Measurements from ENCODE around the gene L3MBTL4.

Gene L3MBTL4

DNA sequence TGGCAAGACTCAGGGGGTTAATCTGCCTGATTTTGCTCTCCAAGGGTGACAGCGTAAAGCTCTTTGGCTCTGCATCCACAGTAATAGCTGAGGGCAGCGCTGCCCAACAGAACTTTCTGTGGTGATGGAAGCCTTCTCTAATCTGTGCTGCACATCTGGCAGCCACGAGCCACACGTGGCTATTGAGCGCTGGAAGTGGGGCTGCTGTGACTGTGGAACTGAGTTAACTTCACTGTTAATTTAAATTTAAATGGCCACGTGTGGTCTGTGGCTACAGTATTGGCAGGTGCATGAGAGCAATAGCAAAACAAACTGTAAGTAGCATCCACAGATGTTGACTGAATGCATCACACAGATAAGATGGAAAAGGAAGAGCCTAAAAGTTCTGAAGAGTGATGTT is 472.1 kb downstream of the L3MBTL4 start:
- DNase-seq = no peak

DNA sequence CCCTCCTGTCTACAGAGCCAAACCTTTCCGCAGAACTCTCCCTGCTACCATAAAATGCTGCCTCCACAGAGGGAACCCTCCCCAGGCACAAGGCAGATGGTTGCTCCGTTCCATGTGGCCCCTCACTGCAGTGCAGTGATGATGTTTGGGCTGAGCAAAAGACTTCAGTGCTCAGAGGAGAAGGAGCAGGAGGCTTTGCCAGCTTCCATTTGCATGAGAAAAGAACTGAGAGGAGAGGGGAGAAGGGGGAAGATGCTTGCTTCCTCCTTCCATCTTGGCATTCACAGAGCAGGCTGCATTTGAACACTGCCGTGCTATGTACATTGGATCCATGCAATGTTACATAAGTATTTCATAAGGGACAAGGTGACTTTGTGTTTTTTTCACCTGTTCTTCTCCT is 472.8 kb downstream of the L3MBTL4 start:
- no peak for DNase-seq

DNA sequence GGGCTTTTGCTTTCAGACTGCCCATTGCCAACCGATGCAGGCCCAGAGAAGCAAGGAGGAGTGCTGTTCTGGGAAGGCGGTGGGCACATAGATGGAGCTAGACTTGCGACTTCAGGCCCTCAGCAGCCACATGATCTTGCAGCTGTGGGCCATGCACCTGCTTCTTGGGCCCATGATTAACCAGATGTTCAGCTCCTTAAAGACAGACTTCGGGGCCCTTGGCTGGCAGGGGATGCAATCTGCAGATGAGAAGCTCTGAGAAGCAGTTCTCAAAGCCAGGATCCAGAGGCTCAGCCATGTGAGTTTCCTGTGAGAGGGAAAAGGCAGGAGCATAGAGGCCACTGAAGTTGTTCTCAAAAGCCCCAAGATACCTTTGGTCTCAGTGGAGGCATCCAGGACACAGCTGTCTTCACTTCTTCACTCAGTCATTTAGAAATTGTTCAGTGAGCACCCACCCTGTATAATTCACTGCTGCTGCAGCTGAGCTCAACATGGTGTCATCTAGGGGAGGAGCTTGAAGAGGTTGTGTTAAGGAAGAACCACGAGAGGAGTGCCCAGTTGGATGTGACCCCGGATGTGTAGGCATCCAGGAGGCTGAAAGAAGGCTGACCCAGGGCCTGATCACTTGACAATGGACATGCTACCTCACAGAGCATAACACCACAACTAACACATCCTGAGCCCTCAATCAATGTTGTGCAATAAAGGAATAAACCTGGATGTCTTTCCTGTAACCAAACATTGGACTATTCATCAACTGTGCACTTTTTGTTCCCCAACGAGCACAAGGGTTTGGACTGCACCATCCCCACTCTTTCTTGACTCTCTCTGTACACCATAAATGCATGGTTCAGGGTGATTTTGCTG is 474.7 kb downstream of the L3MBTL4 start:
- no peak for DNase-seq

GRCh38 chr18:5937795-5938194 is 476.9 kb downstream of the L3MBTL4 start:
- no peak for DNase-seq

GRCh38 chr18:5937121-5937520 is 477.6 kb downstream of the L3MBTL4 start:
- no peak for DNase-seq

DNA sequence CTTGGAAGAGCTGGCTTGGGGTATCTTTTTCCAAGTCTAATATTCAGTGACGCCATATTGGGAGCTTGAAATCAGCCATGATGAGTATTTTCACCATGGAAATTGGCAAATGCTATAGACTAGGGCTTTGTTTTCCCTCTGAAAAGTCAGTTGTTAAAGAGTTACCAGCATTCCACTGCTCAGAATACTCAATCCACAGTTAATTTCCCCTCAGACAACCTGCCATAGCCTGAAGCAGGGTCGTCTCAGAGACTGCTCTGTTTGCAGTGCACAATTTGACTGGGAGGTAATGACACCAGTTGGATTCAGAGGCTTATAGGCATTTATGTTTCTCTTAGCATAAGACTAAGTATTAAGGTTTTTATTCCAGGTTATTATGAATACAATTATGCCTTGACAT is 483.9 kb downstream of the L3MBTL4 start:
- DNase-seq = no peak

GRCh38 chr18:5918205-5918858 is 496.4 kb downstream of the L3MBTL4 start:
- DNase-seq = no peak

GRCh38 chr18:5914951-5915350 is 499.8 kb downstream of the L3MBTL4 start:
- no peak for DNase-seq

DNA sequence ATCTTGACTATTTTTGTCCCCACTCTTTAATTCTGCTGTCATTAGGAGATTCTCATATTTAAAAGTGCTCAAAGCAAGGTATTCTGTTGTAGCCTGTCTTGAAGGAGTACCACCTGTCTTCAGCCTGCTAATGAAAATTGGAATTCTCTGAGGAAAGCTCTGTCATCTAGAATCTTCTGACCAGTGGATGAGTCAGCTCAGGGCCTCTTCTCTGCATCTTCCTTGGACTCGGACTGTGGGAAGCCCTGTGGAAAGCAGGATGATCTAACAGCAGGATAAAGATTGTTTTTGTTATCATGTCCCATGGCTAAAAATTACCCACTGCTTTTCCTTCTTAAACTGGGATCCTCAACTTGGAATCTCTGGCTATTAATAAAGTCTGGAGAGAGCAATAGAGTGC is 500.7 kb downstream of the L3MBTL4 start:
- no peak for DNase-seq

- no peak for DNase-seq
These were observed 502.1 kb downstream of the L3MBTL4 start for GRCh38 chr18:5912566-5912965.

DNA sequence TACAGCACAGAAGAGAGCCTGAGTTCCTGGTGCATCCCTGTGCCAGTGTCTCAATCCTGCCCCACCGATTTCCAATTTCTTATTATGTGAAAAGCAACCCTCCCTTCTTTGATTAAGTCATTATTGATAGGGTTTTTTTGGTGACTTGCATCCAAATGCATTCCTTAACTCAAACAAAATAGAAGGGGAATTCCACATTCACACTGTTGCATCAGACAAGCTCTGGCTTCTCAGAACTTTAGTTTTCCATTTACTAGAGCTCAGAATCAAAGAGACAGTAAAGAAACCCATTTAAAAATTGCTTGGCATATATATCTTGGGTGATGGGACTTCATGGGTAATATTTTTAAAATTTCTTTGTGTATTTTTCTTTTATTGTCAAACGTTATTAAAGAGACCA is 505.6 kb downstream of the L3MBTL4 start:
- DNase-seq = no peak
